ENCODE measurements around the gene PNPLA8.
A peak's percentile ranks its signal among the peaks of the same experiment; 100 is the strongest.

The PNPLA8 gene

DNA sequence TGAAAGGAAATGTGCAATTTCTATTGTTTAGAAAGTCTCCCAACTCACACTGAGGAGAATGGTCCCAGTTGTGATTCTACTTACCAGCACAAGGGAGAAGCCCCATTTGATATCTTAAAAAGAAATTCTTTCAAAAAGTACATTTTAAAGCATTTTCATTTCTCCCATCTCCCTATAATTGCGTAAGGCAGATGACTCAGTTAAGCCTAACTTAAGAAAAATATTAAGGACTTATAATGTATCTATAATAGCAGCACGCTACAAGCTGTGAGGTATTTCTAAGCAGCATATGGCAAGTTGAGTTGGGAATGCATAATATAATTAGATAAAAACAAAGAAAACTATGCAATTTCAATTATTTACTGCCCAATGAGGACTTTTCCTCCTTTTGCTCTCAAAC lies 61.2 kb downstream of the PNPLA8 start:
- DNase-seq: no peak

DNA sequence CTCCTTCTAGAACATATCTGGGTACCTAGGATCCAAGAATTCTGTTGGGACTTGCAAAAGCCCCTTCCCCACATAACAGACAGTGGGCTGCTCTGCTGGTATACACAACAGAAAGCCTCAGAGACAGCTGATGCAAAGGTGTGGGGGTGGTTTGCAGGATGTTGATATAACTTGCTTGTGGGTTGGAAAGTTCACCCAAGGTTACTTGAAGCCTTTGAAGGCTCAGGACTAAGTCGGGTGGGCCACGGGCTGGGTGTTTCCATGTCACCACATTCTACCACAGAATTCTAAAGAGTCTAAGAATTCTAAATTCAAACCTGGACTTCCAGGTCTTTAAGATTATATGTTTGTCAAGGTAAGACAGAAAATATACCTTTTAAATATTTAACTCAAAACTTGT lies 62.3 kb downstream of the PNPLA8 start:
- DNase-seq: no peak

DNA sequence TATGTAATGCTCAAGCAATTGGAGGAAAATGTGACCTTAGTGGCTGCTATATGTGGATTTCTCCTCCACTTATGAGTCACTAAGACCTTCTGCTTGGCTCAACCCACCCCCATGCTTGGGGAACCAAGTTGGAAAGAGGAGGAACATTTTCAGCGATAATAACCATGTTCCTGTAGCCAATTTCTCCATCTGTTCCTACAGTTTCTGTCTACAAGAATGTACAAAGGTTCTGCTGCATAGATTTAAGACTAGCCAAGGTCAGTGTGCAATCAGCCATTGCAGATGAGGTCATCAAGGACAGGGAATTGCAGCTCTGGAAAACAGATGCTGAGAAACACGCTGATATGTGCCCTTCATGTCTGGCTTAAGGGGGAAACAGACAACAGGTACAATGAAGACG lies 64.1 kb downstream of the PNPLA8 start:
- DNase-seq: no peak

GRCh38 chr7:108460964-108461363 lies 65.0 kb downstream of the PNPLA8 start:
- DNase-seq: no peak

GRCh38 chr7:108459922-108460551 lies 65.9 kb downstream of the PNPLA8 start:
- DNase-seq: peak; percentile 9

- no peak for DNase-seq
Measured at GRCh38 chr7:108457871-108458270, 68.1 kb downstream of the PNPLA8 start.

DNA sequence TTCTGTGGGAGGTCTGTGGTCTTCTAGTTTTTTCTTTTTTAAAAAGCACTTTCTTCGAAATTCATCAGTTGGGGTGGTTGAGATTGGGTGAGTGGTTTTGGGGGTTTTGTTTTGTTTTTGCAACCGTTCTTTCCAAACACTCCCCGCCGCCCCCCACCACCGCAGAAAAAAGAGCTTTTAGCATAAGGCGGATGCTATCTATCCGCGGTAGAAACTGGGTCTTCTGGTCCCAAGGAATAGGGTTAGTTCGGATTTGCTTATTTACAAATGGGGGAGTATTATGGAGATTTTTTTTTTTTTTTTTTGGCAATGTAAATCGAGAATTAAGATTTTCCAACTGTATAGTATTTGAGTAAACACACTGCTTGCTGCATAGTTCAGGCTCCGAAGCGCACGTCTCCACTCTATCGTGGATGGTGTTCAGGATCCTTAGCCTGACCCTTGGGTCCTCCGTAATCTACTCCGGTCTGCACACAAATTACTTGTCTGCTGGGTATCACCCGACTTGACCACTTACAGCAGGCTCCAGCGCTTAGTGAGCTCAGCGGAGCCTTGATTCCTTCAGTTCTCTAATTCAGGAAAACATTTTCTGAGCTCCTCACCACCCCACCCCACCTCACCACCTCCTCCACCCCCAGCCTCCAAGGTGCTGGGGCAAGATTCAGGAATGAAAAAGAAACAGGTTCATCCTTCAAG lies 68.9 kb downstream of the PNPLA8 start:
- DNase-seq: no peak

- DNase-seq: peak; percentile 30
Measured at GRCh38 chr7:108455998-108456677, 69.8 kb downstream of the PNPLA8 start, which contains the start of gene NRCAM. Gene NRCAM (minus strand): TSS chr7:108456436. CDS start chr7:108240064, 216,372 bp downstream.

GRCh38 chr7:108455551-108455997 lies 70.4 kb downstream of the PNPLA8 start:
- DNase-seq: no peak

GRCh38 chr7:108454674-108455550 lies 71.0 kb downstream of the PNPLA8 start:
- DNase-seq: peak; percentile 26

DNA sequence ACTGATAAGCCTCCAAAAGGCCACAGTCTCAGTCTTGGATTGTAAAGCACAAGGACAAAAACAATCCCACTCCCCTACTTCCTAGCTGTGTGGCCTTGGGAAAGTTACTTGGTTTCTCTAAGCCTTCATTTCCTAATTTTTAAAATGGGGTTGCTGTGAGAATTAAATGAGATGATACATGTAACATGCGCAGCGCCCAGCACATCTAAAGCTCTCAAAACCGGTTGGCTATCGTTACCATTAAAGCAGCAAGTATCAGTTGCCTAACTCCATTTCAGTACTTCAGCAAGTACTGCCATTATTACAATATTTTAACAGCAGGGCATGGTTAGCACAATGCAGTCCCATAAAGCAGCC lies 71.6 kb downstream of the PNPLA8 start:
- DNase-seq: no peak

- no peak for DNase-seq
Measured at GRCh38 chr7:108453320-108453719, 72.6 kb downstream of the PNPLA8 start.

DNA sequence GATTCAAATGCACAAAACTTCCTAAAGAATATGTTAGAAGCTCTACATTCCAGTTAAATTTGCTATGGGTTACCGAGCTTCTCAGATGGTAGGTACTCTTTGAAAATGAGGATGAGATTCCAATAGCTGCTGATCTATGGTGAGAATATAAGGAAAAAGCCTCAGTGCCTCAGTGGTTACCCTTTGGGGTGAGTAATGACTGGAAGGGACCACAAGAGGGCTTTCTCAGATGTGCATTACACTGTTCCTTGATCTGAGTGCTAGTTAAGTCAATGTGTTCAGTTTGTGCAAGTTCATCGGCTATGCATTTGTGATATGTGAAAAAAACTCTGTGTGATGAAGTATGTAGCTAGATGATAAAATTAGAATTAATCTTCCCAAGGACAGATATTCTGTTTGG lies 73.2 kb downstream of the PNPLA8 start:
- DNase-seq: no peak

- no peak for DNase-seq
Measured at GRCh38 chr7:108451296-108451848, 74.6 kb downstream of the PNPLA8 start.

GRCh38 chr7:108450160-108450559 lies 75.8 kb downstream of the PNPLA8 start:
- no peak for DNase-seq

GRCh38 chr7:108449521-108449920 lies 76.4 kb downstream of the PNPLA8 start:
- DNase-seq: no peak

DNA sequence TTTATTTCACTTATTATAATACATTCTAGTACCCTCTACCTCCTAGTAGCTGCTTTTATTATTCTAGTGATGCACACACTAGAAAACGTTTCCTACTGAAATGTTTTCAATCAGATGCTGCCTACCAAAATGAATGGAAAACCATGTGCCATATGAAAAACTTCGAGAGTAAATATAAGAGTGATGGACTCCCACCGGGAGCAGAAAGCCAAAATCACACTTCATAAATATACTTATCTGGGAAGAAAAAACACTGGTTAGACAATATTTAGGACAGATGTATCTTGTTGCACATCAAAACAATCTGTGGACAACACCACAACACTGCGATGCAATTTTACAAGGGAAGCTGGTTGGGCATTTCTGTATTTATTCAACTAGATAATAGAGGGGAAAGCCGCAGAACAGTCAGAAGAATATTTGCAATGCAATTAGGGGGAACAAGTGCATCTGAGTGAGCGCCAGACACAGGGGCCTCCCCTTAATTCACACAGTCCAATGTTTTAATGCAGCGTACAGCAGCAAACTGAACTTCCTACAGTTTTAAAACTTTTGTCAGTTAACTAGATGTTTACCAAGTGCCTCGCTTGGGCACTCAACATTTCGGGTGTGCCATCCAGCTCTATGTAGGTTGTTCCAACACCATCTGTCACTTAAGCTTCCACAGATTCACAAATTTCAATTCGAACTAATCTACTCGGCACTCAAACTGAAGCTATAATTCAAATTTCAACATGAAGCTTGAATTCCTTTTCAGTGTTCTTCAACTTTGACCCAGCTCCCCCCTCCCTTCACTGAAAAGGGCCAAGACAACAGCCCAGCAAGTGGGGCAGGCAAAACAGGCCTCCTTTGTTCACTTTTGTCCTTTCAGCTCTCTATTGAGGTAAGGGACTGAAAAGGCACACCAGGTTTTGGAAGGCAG lies 77.1 kb downstream of the PNPLA8 start:
- DNase-seq: peak; percentile 4

- DNase-seq: peak; percentile 21
Measured at GRCh38 chr7:108442039-108442568, 83.8 kb downstream of the PNPLA8 start.

DNA sequence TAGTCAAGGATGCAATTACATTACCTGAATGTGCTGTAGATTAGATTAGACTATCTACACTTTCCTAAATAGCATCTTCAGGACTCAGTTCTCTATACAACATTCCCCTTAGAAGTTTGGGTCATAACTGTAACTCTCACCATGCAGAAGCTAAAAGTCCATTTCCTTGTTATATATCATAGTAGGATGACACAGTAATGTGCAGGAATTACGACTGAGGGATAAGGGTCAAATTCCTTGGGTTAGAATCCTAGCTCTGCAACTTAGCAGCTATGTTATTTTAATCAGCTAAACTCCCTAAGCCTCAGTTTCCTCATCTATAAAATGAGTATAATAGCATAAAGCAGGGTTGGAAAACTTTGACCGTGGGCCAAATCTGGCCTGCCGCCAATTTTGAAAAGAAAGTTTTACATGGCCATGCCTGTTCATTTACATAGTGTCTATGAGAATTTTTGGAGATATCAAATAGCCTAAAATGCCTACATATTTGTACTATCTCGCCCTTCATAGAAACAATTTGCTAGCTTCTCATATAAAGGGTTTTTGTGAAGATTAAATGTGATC lies 84.5 kb downstream of the PNPLA8 start:
- no peak for DNase-seq

GRCh38 chr7:108440613-108441012 lies 85.3 kb downstream of the PNPLA8 start:
- no peak for DNase-seq

DNA sequence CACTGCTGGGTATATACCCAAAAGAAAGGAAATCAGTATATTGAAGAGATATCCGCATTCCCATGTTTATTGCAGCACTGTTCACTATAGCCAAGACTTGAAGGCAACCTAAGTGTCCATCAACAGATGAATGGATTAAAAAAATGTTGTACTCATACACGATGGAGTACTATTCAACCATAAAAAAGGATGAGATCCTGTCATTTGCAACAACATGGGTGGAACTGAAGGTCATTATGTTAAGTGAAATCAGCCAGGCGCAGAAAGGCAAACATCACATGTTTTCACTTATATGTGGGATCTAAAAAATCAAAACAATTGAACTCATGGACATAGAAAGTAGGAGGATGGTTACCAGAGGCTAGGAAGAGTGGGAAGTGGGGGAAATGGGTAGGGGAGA lies 89.0 kb downstream of the PNPLA8 start:
- DNase-seq: no peak
